Activated naive CD8-positive, alpha-beta T cell (primary cell): Measurements from ENCODE around the gene ZDHHC4.
A peak's percentile ranks its signal among the peaks of the same experiment; 100 is the strongest.
"Not testable (repeated sequence)": the region's sequence is repeated elsewhere in the genome, so short reads cannot be mapped to it uniquely, and the experiment has no call there.

Experiments used
- H3K27ac Mint-ChIP-seq: one replicate; pipeline ENCODE4 v1.8.0; 2021; ENCODE audit warnings: mixed read lengths
- H3K27me3 Mint-ChIP-seq: one replicate; pipeline ENCODE4 v1.8.0; 2021; ENCODE audit warnings: mixed read lengths
- H3K36me3 Mint-ChIP-seq: one replicate; pipeline ENCODE4 v1.8.0; 2021; ENCODE audit warnings: mixed read lengths
- H3K4me1 Mint-ChIP-seq: one replicate; pipeline ENCODE4 v1.8.0; 2021; ENCODE audit warnings: low read depth, mixed read lengths
- H3K4me3 Mint-ChIP-seq: one replicate; pipeline ENCODE4 v1.8.0; 2021; ENCODE audit warnings: mild to moderate bottlenecking, mixed read lengths
- H3K9me3 Mint-ChIP-seq: one replicate; pipeline ENCODE4 v1.8.0; 2021; ENCODE audit warnings: low read depth, mixed read lengths

ZDHHC4 gene

GRCh38 chr7:6551016-6551511, 26.2 kb upstream of the ZDHHC4 start, which contains the start of gene GRID2IP:
Gene GRID2IP (minus strand): TSS chr7:6551461. CDS start chr7:6551436, 25 bp downstream.
- no peaks in the 10 kb centered on the region for H3K27me3 Mint-ChIP-seq
- H3K9me3 Mint-ChIP-seq: no peaks in the 10 kb centered on the region
- H3K27ac Mint-ChIP-seq: no peak within 1 kb of the TSS
- H3K4me3 Mint-ChIP-seq: no peak within 1 kb of the TSS
- no peaks in the 10 kb centered on the region for H3K36me3 Mint-ChIP-seq
- peaks cover 11% of the 10 kb centered on the region for H3K4me1 Mint-ChIP-seq

- Mint-ChIP-seq H3K27me3 (no peaks in the 10 kb centered on the region), H3K9me3 (no peaks in the 10 kb centered on the region), H3K4me3 (no peak overlapping the region), H3K36me3 (no peaks in the 10 kb centered on the region), H3K27ac (no peak overlapping the region), H3K4me1 (peaks cover 9% of the 10 kb centered on the region)
These were observed 23.7 kb upstream of the ZDHHC4 start for GRCh38 chr7:6553448-6554044.

GRCh38 chr7:6554848-6555247, 22.4 kb upstream of the ZDHHC4 start:
- H3K4me3 Mint-ChIP-seq: peak overlapping the region; percentile 40
- H3K36me3 Mint-ChIP-seq: no peaks in the 10 kb centered on the region
- no peaks in the 10 kb centered on the region for H3K27me3 Mint-ChIP-seq
- no peaks in the 10 kb centered on the region for H3K9me3 Mint-ChIP-seq
- H3K27ac Mint-ChIP-seq: peak overlapping the region; percentile 75
- peaks cover 9% of the 10 kb centered on the region for H3K4me1 Mint-ChIP-seq

GRCh38 chr7:6556196-6556595, 21.1 kb upstream of the ZDHHC4 start:
- Mint-ChIP-seq H3K4me1 (peaks cover 9% of the 10 kb centered on the region), H3K27me3 (no peaks in the 10 kb centered on the region), H3K4me3 (no peak overlapping the region), H3K27ac (no peak overlapping the region), H3K36me3 (no peaks in the 10 kb centered on the region), H3K9me3 (no peaks in the 10 kb centered on the region)

- peaks cover 9% of the 10 kb centered on the region for H3K4me1 Mint-ChIP-seq
- no peak overlapping the region for H3K4me3 Mint-ChIP-seq
- H3K27me3 Mint-ChIP-seq: no peaks in the 10 kb centered on the region
- H3K27ac Mint-ChIP-seq: no peak overlapping the region
- no peaks in the 10 kb centered on the region for H3K9me3 Mint-ChIP-seq
- H3K36me3 Mint-ChIP-seq: no peaks in the 10 kb centered on the region
These were observed 18.4 kb upstream of the ZDHHC4 start for GRCh38 chr7:6558837-6559236.

- H3K4me1 Mint-ChIP-seq: peaks cover 5% of the 10 kb centered on the region
These were observed 17.4 kb upstream of the ZDHHC4 start for GRCh38 chr7:6559896-6560295.

GRCh38 chr7:6562106-6562505, 15.1 kb upstream of the ZDHHC4 start:
- Mint-ChIP-seq H3K4me1 (no peaks in the 10 kb centered on the region), H3K27me3 (no peaks in the 10 kb centered on the region), H3K36me3 (no peaks in the 10 kb centered on the region), H3K9me3 (no peaks in the 10 kb centered on the region), H3K4me3 (no peak overlapping the region), H3K27ac (no peak overlapping the region)

More at GRCh38 chr7:6559896-6560295, 17.4 kb upstream of the ZDHHC4 start:
- Mint-ChIP-seq H3K27me3 (no peaks in the 10 kb centered on the region), H3K27ac (no peak overlapping the region), H3K9me3 (no peaks in the 10 kb centered on the region), H3K36me3 (no peaks in the 10 kb centered on the region), H3K4me3 (no peak overlapping the region)

GRCh38 chr7:6563936-6564770, 13.1 kb upstream of the ZDHHC4 start:
- Mint-ChIP-seq H3K27ac (no peak overlapping the region), H3K27me3 (no peaks in the 10 kb centered on the region), H3K9me3 (no peaks in the 10 kb centered on the region), H3K36me3 (no peaks in the 10 kb centered on the region), H3K4me1 (no peaks in the 10 kb centered on the region), H3K4me3 (no peak overlapping the region)

GRCh38 chr7:6565655-6566054, 11.6 kb upstream of the ZDHHC4 start:
- Mint-ChIP-seq H3K27ac (no peak overlapping the region), H3K27me3 (no peaks in the 10 kb centered on the region), H3K4me3 (no peak overlapping the region), H3K4me1 (no peaks in the 10 kb centered on the region), H3K9me3 (no peaks in the 10 kb centered on the region), H3K36me3 (no peaks in the 10 kb centered on the region)

GRCh38 chr7:6567886-6568285, 9.4 kb upstream of the ZDHHC4 start:
- H3K4me3 Mint-ChIP-seq: no peak overlapping the region
- no peak overlapping the region for H3K27ac Mint-ChIP-seq
- no peaks in the 10 kb centered on the region for H3K9me3 Mint-ChIP-seq
- no peaks in the 10 kb centered on the region for H3K27me3 Mint-ChIP-seq
- H3K36me3 Mint-ChIP-seq: no peaks in the 10 kb centered on the region
- no peaks in the 10 kb centered on the region for H3K4me1 Mint-ChIP-seq

GRCh38 chr7:6571160-6571779, 6.0 kb upstream of the ZDHHC4 start:
- H3K9me3 Mint-ChIP-seq: no peaks in the 10 kb centered on the region
- H3K4me1 Mint-ChIP-seq: no peaks in the 10 kb centered on the region
- no peaks in the 10 kb centered on the region for H3K27me3 Mint-ChIP-seq
- no peaks in the 10 kb centered on the region for H3K36me3 Mint-ChIP-seq
- no peak overlapping the region for H3K27ac Mint-ChIP-seq
- H3K4me3 Mint-ChIP-seq: no peak overlapping the region

GRCh38 chr7:6575281-6576023, 1.8 kb upstream of the ZDHHC4 start:
- H3K27ac Mint-ChIP-seq: no peak overlapping the region
- H3K27me3 Mint-ChIP-seq: no peaks in the 10 kb centered on the region
- H3K4me3 Mint-ChIP-seq: peak overlapping the region; percentile 78
- peaks cover 3% of the 10 kb centered on the region for H3K36me3 Mint-ChIP-seq
- H3K9me3 Mint-ChIP-seq: no peaks in the 10 kb centered on the region
- peaks cover 13% of the 10 kb centered on the region for H3K4me1 Mint-ChIP-seq

- peaks cover 6% of the 10 kb centered on the region for H3K36me3 Mint-ChIP-seq
- H3K9me3 Mint-ChIP-seq: no peaks in the 10 kb centered on the region
- H3K4me1 Mint-ChIP-seq: peaks cover 13% of the 10 kb centered on the region
- H3K27me3 Mint-ChIP-seq: no peaks in the 10 kb centered on the region
- H3K4me3 Mint-ChIP-seq: peak overlapping the region; percentile 78
- H3K27ac Mint-ChIP-seq: peak overlapping the region; percentile 70
These were observed 1.0 kb upstream of the ZDHHC4 start for GRCh38 chr7:6576024-6576866.

GRCh38 chr7:6576867-6577368, 336 bp upstream of the ZDHHC4 start:
- peak overlapping the region; percentile 78 for H3K4me3 Mint-ChIP-seq
- not testable (repeated sequence) for H3K9me3 Mint-ChIP-seq, H3K36me3 Mint-ChIP-seq, H3K27me3 Mint-ChIP-seq
- peaks cover 13% of the 10 kb centered on the region for H3K4me1 Mint-ChIP-seq
- peak overlapping the region; percentile 73 for H3K27ac Mint-ChIP-seq
